A673 (cell line): ENCODE data around the gene LIM2. TPM values are rescaled to one million over a fixed set of nuclear protein-coding genes. Genes with fewer than 3 reads are reported as not detected.
A peak's percentile ranks its signal among the peaks of the same experiment; 100 is the strongest.
"Not testable (repeated sequence)": the region's sequence is repeated elsewhere in the genome, so short reads cannot be mapped to it uniquely, and the experiment has no call there.

ENCODE experiments used
- BruUV-seq: library from RNA; stranded (reverse); fragments of 400-500 nt; replicated peaks from 2 replicates; lab custom pipeline; 2021; lab: Mats Ljungman, UMichigan
- CTCF ChIA-PET: fragments of 300-600 bp; sonication (Branson Sonifier 250); formaldehyde crosslinking; loops from one replicate; lab custom pipeline; 2022; ENCODE audit warnings: antibody characterized with exemption; lab: Charles Lee
- POLR2A ChIA-PET: fragments of 300-600 bp; sonication (Branson Sonifier 250); formaldehyde crosslinking; loops from one replicate; lab custom pipeline; 2022; ENCODE audit warnings: antibody characterized with exemption; ENCODE audit not compliant: low non-redundant PET; lab: Charles Lee
- DNase-seq: peaks from one replicate; pipeline ENCODE4 v3.0.0-alpha.2; 2015; ENCODE audit warnings: low spot score
- H3K27ac ChIP-seq: fragments of 200-600 bp; sonication (generic); 2 replicates; pipeline ENCODE4 v1.5.1; 2016; ENCODE audit warnings: mixed run types, low read depth, mild to moderate bottlenecking, mixed read lengths, antibody characterized with exemption, low read length; ENCODE audit not compliant: poor library complexity, severe bottlenecking
- H3K27me3 ChIP-seq: fragments of 200-600 bp; sonication (generic); replicated peaks from 2 replicates; pipeline ENCODE4 v1.6.1; 2017; ENCODE audit warnings: mixed run types, low read depth, mild to moderate bottlenecking, mixed read lengths, antibody characterized with exemption, low read length; ENCODE audit not compliant: insufficient read depth, poor library complexity
- H3K36me3 ChIP-seq: fragments of 200-600 bp; sonication (generic); 2 replicates; pipeline ENCODE4 v1.6.1; 2016; ENCODE audit warnings: mixed run types, mild to moderate bottlenecking, mixed read lengths, antibody characterized with exemption, low read length; ENCODE audit not compliant: insufficient read depth, poor library complexity, severe bottlenecking
- H3K4me1 ChIP-seq: fragments of 200-600 bp; sonication (generic); 2 replicates; pipeline ENCODE4 v1.6.1; 2017; ENCODE audit warnings: mixed run types, mild to moderate bottlenecking, mixed read lengths, antibody characterized with exemption, low read length; ENCODE audit not compliant: insufficient read depth, poor library complexity, severe bottlenecking
- H3K4me3 ChIP-seq: fragments of 200-600 bp; sonication (generic); 2 replicates; pipeline ENCODE4 v1.5.1; 2016; ENCODE audit warnings: low read depth, mixed run types, mild to moderate bottlenecking, mixed read lengths, low read length; ENCODE audit not compliant: poor library complexity, severe bottlenecking
- H3K9me3 ChIP-seq: fragments of 200-600 bp; sonication (generic); 2 replicates; pipeline ENCODE4 v1.6.1; 2016; ENCODE audit warnings: mixed run types, low read depth, mild to moderate bottlenecking, mixed read lengths, antibody characterized with exemption, low read length; ENCODE audit not compliant: poor library complexity, severe bottlenecking
- EZH2 ChIP-seq: fragments of 200-600 bp; sonication (generic); IDR thresholded peaks from 2 replicates; pipeline ENCODE4 v1.6.1; 2017; ENCODE audit warnings: borderline replicate concordance, low read depth, mild to moderate bottlenecking, mixed read lengths, antibody characterized with exemption, low read length; ENCODE audit not compliant: poor library complexity, severe bottlenecking
- intact Hi-C: fragments of 100-400 bp; cut with micrococcal nuclease; formaldehyde crosslinking; loops from one replicate; pipeline ENCODE4 v1.10.0; 2022; ENCODE audit not compliant: unreplicated experiment
- total RNA-seq: library from RNA; stranded (reverse); gene quantifications from 2 replicates; pipeline ENCODE4 v1.2.3, GENCODE V29; 2021
- TF ChIP-seq, protein P1 (sequence below): fragments of 300-800, 200-600 bp; sonication (generic); conservative IDR thresholded peaks from 2 replicates; pipeline ENCODE4 v1.5.1; 2017; ENCODE audit warnings: low read depth, mild to moderate bottlenecking, antibody characterized with exemption, low read length, moderate library complexity, mixed read lengths

LIM2 gene
- total RNA-seq, 1 experiment from 2014 or later, result not detected

DNA sequence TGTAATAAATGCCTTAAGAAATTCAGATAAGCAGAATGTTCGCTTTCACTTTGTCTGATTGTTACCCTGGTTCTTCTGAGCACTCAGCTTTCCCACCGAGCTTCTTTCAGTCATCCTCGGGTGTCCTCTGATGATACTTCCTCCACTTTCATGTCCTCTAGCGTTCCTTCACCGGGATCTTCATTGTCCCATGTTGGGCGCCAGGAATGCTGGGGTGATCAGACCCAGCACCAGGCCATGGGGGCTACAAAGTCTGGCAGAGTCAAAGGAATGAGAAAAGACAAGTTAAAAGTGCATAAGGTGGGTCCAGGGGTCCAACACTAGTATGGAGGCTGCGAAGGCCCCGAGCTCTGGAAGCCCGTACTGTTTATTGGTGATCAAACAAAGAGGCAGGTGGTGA, 14.3 kb upstream of the LIM2 start:
- Histone ChIP-seq H3K36me3 (no peaks in the 10 kb centered on the region), H3K4me3 (no peak overlapping the region), H3K4me1 (no peaks in the 10 kb centered on the region), H3K27me3 (no peaks in the 10 kb centered on the region), H3K27ac (no peak overlapping the region), H3K9me3 (no peaks in the 10 kb centered on the region)
- intact Hi-C loops, result no loop called here
- TF ChIP-seq EZH2, result no peak
- TF ChIP-seq, protein P1, sequence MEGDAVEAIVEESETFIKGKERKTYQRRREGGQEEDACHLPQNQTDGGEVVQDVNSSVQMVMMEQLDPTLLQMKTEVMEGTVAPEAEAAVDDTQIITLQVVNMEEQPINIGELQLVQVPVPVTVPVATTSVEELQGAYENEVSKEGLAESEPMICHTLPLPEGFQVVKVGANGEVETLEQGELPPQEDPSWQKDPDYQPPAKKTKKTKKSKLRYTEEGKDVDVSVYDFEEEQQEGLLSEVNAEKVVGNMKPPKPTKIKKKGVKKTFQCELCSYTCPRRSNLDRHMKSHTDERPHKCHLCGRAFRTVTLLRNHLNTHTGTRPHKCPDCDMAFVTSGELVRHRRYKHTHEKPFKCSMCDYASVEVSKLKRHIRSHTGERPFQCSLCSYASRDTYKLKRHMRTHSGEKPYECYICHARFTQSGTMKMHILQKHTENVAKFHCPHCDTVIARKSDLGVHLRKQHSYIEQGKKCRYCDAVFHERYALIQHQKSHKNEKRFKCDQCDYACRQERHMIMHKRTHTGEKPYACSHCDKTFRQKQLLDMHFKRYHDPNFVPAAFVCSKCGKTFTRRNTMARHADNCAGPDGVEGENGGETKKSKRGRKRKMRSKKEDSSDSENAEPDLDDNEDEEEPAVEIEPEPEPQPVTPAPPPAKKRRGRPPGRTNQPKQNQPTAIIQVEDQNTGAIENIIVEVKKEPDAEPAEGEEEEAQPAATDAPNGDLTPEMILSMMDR, result no peak
- ChIA-PET POLR2A (no interaction called here), CTCF (no interaction called here)
- DNase-seq, result no peak
- no TSS peak for BruUV-seq

DNA sequence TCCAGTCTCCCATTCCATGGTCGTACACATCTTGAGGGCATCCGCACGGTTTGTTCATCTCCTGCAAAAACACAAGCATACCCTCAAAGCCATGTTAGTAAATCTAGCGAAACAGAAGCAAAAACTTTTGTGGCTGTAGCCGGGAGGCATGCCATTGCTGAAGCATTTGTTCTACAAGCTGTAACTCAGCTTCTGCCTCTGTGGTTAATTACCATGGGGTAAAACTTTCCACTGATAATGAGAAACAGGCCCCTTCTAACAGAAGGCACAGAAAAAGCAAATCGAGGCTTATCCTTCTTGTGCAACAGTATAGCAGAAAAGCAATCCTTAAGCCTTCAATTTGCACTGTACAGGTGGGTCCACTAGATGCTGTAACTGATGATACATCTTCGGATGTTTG, 12.2 kb upstream of the LIM2 start:
- H3K4me3 ChIP-seq, CTCF ChIA-PET, H3K9me3 ChIP-seq, H3K27me3 ChIP-seq, BruUV-seq, H3K4me1 ChIP-seq, H3K27ac ChIP-seq, H3K36me3 ChIP-seq, POLR2A ChIA-PET, DNase-seq: not testable (repeated sequence)
- intact Hi-C loops, result loop anchor here (5.0 kb wide), 1 partner anchor 63 kb away; no protein-coding TSS in a partner anchor

DNA sequence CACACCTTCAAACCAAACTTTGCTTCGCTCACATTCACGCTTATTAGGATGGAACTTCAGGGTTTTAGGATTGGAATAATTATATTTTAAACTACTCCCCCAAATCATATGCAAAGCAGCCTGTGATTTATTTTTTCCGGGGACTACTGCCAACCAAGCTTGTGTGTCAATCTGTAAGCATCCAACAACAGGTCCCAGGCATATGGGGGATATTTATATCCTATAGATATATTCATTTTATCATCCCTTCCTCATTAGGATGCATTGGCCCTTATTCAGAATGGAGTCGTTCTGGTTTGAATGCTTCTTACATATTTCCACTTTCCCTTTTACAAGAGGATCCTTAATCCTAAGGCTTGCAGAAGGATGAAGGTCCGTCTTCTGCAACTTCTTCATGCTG, 11.5 kb upstream of the LIM2 start:
- H3K36me3 ChIP-seq, result no peaks in the 10 kb centered on the region
- H3K27ac ChIP-seq, result no peak overlapping the region
- no peaks in the 10 kb centered on the region for H3K27me3 ChIP-seq
- peaks cover 10% of the 10 kb centered on the region for H3K4me1 ChIP-seq
- BruUV-seq, result no TSS peak
- POLR2A ChIA-PET, result no interaction called here
- CTCF ChIA-PET, result no interaction called here
- no peak overlapping the region for H3K4me3 ChIP-seq
- no peaks in the 10 kb centered on the region for H3K9me3 ChIP-seq
- DNase-seq, result no peak
- TF ChIP-seq EZH2, result no peak
- TF ChIP-seq, protein P1, result no peak
- intact Hi-C loops, result loop anchor here (5.0 kb wide), 1 partner anchor 62 kb away; no protein-coding TSS in a partner anchor

DNA sequence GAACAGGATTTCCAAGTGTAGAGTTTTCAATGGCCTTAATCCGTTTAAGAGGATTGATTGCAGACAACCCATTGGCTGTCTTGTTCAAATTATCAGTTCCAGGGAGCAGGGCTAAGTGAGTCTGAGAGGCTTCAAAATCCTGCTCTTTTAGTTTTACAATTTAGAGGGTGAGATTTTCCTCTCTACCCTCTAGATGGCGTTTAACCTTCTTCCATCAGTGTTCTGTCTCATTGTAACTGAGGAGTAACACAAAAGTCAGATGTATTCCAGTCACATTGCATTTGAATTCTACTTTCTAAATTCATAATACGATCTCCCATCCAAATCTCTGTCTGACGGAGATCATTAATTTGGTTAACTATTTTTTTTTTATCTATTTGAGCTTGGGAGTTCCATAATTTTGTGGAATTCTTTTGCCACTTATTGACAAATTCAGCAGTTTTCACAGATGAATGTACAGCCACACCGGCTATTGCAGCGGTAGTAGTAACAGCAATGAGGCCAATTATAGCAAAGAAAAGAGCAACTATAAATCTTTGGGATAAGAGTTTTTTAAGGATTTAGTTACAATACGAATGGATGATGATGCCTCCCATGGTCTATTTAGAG, 10.4 kb upstream of the LIM2 start:
- H3K4me3 ChIP-seq, result no peak overlapping the region
- H3K4me1 ChIP-seq, result peaks cover 10% of the 10 kb centered on the region
- ChIA-PET CTCF (no interaction called here), POLR2A (no interaction called here)
- peak; percentile 59 for DNase-seq
- no TSS peak for BruUV-seq
- no peaks in the 10 kb centered on the region for H3K36me3 ChIP-seq
- no peak for TF ChIP-seq EZH2
- TF ChIP-seq, protein P1, result peak; percentile 69
- intact Hi-C loops, result loop anchor here (5.0 kb wide), 1 partner anchor 61 kb away; no protein-coding TSS in a partner anchor
- H3K27me3 ChIP-seq, result no peaks in the 10 kb centered on the region
- no peaks in the 10 kb centered on the region for H3K9me3 ChIP-seq
- no peak overlapping the region for H3K27ac ChIP-seq

DNA sequence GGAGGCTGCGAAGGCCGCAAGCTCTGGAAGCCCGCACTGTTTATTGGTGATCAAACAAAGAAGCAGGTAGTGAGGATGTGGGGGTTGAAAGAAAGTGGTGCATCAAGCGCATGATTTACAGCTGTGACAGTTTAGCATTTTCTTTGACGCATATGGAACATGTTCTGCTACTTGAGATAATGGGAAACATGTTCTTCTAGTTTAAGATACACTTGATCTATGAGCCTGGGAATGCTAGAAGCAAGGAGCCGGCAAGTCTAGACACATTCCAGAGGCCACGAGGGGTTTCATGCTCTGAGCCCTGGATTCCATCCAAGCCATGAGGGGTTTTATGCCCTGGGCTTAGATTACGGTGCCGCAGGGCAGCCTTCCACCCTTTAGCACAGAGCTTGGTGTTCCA, 9.7 kb upstream of the LIM2 start:
- intact Hi-C loops, result loop anchor here (5.0 kb wide), 1 partner anchor 60 kb away; no protein-coding TSS in a partner anchor

More for the DNA sequence above, 9.7 kb upstream of the LIM2 start:
- POLR2A ChIA-PET, BruUV-seq, DNase-seq, H3K36me3 ChIP-seq, H3K27ac ChIP-seq, H3K9me3 ChIP-seq, CTCF ChIA-PET, H3K4me3 ChIP-seq, H3K4me1 ChIP-seq, H3K27me3 ChIP-seq: not testable (repeated sequence)
